CD4-positive, alpha-beta T cell treated with Interleukin-10 for 1 hour (primary cell): ENCODE data around the gene ASB1.
A peak's percentile ranks its signal among the peaks of the same experiment; 100 is the strongest.

ENCODE experiments used
- DNase-seq: peaks from one replicate; pipeline ENCODE4 v3.0.0-alpha.2; 2020

The ASB1 gene

GRCh38 chr2:238426568-238427434 is at the start of gene ASB1:
TSS of gene ASB1 (plus strand) at chr2:238426927. CDS start at chr2:238427071, 144 bp downstream.
- DNase-seq: peak; percentile 80

GRCh38 chr2:238378230-238379095 is 48.3 kb upstream of the ASB1 start:
- DNase-seq: no peak

DNA sequence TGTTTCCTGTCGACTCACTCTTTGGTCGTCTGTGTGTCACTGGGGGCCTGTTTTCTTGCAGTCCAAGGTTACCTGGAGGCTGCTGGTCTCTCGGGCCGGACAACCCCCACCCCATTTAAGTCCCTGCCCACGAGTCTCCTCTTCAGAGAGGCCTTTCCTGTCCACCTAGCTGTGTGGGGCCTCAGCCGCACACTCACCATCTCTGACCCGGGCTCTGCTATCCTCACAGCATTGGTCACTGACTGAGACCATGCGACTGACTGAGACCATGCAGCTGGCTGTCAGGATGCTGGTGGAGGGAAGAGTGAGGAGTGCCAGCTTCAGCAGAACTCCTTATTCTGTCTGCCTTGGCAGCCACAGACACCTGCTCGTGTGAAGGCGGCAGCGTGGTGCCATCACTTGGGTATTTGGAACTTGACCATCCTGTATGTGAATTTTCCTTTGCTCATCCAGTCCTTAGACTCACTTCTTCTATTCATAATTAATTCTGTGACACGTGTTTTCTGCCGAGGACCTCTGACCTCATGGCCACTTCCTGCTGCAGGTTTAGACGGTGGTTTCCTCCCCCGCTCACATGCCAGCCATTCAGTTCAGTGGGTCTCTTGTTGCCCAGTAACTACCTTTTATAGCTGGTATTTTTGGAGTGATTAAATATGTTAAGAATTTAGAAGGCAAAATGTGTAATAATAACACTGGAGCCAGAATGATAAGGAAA is 47.5 kb upstream of the ASB1 start:
- peak; percentile 28 for DNase-seq

DNA sequence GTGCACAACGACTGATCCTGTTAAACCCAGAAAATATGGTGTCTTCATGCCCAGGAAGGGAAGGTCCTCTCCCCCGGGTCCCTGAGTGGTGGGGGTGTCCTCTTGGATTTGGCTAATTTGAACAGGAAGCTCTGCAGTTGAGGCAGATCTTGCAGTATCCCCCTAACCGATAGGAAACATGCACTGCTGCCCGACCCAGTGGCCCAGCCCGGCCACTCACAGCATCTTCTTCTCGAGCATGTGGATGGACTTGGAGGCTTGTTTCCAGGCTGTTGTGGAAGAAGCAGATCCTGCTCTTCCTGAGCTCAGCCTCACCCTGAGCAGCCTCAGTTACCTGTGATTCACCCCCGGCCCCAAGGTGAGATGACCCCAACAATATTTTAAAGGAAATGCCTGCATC is 46.4 kb upstream of the ASB1 start:
- no peak for DNase-seq

DNA sequence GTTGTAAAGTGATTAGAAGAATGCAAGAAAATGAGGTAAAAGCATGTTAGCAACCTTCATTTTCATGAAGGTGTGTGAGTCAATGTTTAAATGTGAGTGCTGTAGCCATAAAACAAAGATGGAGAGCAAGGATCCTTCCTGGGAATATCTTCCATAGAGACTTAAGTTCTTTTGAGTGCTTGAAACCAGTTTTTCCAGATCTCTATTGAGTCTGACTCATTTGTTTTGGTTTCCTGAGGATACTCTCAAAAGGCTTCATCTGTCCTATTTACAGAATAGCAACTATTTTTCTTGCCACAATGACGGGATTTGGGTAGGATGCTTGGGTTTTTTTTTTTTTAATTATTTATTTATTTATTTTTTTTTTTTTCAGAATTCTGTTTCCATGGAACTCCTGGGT is 45.9 kb upstream of the ASB1 start:
- no peak for DNase-seq

DNA sequence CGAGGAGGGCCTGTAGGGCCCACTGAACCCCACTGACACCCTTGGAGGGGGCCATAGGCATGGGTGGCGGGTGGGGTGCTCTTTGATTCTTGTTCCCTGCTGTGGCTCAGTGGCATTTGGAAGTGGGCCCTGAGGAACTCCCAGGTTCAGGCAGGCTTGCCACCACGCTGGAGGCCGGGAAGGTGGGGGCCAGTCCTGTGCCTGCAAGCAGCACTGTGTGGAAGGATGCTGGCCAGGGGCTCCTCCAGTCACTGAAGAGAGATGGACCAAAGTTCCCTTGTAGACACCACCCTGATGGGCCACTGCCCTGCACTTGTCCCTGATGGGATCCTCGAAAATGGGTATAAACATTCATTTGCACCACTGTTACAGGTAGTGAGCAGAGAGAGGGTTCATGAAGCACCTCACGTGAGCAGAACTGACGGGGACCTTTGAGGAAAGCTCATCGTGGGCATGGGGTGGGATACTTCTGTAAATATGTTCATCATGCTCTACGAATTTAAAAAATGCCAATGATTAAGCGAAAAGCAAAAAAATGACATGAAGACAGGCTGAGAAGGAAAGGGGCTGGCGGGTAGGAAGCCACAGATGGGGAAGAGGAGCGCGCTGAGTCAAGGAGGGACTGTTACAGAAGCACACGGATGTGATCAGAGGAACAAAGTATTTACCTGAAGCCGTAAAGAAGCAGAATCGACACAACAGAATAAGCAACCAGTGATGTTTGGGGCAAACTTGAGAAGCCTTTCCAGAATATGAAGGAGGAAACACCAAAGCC is 45.2 kb upstream of the ASB1 start:
- no peak for DNase-seq

DNA sequence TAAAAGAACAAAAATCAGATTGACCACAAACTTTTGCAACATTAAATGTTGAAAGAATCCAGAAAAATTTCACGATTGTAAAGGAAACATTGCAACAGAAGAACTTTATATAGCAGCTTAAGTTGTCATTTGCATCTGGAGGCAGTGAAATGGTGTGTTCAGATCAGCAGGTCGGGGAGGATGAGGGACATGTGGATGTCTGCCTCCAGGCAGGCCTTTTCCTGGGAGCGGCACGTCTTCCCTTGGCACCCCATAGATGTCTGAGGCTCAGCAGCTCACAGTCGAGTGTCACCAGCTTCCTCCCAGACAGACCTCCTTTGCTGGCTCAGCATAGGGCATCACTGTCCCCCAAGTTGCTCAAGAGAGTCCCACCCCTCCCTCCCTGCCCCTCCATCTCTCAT is 44.3 kb upstream of the ASB1 start:
- no peak for DNase-seq

DNA sequence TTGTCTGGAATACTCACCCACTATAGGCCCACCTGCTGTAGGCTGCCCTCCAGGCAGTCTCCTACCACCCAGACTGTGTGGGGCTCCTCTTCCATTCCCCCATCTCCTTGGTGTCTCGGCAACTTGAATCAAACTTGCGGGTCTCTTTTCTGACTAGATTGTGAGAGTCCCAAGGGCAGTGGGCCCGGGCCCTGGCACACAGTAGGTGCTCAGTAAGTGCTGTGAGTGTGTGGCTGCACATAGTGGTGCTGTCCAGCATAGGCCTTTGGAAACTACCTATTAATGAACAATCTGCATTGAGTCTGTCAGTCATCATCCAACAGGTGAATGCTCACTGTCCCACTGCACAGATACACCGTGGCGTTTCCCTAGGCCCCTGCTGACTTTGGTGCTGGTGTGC is 43.6 kb upstream of the ASB1 start:
- no peak for DNase-seq

DNA sequence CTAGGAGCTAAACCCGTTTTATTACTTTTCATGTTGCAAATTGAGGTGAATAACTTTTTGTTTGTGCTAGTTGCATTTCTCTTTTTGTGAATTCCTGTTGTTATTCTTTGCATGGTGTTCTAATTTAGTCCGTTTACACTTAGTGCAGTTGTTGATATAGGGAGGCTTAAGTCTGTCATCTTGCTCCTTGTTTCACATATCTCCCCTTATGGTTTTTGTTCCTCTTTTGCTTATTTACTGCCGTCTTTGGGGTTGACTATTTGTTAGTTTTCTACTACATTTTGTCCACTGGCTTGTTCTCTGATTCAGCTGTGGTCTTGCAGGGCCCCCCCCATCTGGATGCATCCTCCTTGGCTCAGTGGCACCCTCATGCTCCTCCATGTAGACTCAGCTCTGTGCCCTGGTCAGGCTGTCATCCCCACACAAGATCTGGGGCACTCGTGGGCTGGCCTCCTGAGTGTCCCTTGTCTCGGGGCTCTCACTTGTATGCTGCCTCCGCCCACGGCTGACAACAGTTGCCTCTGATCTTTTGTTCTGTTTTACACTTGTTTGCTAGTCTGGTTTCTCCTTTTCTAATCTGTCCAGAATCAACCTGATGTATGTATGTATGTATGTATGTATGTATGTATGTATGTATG is 42.9 kb upstream of the ASB1 start:
- no peak for DNase-seq

GRCh38 chr2:238387332-238387731 is 39.4 kb upstream of the ASB1 start:
- DNase-seq: no peak

GRCh38 chr2:238388794-238389193 is 37.9 kb upstream of the ASB1 start:
- DNase-seq: no peak

DNA sequence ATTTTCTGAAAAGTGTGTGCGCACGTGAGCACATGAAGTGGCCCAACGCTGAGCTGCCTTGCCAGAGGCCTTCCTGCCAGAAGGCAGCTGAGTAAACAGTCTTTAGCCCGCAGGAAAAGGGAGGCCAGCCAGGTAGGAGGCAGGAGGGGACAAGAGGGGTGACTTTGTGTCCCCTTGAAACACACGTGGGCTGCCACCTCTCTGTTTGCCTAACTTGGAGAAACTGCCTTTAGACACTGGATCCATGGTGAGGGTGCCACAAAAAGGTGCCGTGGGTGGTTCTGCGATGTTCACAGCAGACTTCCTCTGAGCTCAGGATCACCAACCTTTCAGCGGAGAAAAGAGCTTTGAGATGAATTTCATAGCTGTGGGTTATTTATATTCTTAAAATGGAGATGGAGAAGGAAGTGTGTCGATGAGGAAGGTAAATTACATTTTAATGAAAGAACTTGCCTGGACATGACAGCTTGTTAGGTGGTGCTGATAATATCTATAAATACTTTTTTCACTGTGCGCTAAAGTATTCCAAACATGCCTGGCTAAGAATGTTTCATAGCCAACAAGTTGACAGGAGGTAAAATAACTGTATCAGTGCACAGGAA is 36.6 kb upstream of the ASB1 start:
- no peak for DNase-seq

- no peak for DNase-seq
Observed at GRCh38 chr2:238391042-238391689, 35.6 kb upstream of the ASB1 start.

GRCh38 chr2:238396663-238397062 is 30.1 kb upstream of the ASB1 start:
- DNase-seq: no peak

GRCh38 chr2:238397356-238397755 is 29.4 kb upstream of the ASB1 start:
- no peak for DNase-seq

- no peak for DNase-seq
Observed at GRCh38 chr2:238398577-238398976, 28.1 kb upstream of the ASB1 start.

DNA sequence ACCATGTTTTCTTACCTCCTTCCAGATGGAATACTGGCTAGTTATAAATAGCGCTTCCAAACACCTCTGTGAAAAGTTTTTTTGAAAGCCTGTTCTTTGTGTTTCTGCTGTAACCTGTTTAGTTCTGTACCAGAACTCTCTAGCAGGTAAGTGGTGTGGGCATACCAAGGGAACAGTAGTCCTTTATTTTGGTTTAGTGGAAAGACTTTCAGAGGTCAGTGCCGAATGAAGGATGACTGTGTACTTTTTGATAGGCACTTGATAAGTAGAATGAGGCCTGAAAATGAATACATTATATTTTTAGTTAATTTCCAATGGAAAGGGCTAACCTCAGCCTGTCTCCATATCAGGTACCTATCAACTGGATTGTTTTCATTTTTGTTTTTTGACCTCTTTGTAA is 27.6 kb upstream of the ASB1 start:
- no peak for DNase-seq

DNA sequence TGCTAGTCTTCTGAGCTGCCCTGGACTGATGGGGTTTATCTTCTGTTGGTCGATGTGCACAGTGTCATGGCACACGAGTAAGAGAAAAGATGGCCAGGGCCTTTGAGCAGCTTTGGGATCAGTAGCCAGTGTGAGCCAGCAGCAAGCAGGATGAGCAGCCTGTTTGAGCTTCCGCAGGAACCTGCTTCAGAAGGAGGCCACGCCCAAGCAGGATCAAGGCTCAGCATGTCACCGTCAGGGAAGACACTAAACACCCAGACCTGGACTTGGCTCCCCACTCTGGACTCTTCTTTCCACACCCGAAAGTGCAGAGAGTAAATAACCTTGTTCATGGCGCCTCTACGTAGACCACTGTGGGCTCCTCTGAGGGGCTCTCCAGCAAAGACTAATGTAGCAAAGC is 25.2 kb upstream of the ASB1 start:
- no peak for DNase-seq

DNA sequence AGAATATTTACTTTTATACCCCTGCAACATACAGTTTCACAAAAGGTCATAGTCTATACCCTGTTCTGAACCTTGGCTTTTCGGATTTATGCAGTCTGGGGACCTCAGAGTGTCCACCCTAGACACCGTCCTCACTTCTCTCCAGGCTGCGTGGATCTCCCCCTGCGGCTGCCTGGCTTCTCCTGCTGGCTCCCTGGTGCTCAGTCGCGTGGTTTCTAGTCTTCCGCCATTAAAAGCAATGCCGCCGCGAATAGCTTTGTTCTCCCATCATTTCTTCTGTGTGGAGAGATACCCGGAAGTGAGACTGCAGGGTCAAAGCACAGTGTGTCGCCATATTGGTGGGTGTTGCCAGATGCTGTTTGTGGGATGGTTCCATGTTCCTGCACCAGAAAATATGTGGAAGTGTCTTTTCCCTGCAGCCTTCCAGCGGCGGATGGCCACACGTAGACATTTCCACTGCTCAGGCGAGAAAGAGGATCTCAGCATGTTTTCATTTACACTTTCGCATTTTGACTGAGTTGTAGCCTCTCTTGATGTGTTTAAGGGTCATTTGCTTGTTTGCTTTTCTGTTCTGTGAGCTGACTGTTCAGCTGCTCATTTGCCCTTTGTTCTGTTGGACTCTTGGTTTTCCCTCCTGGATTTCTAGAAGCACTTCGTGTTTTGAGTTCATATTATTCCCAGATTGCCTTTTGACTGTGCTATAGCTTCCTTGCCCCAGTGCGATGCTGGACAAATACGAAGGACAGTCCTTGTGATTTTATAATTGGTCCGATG is 22.9 kb upstream of the ASB1 start:
- no peak for DNase-seq
